ENCODE results near the gene C2orf74. TPM values are rescaled to one million over a fixed set of nuclear protein-coding genes. Genes with fewer than 3 reads are reported as not detected.

Gene C2orf74
- total RNA-seq, 1 donor = 8.0 TPM

GRCh38 chr2:61167579-61167978 is 5.6 kb downstream of the C2orf74 start:
- no peak for DNase-seq (ENCODE audit: low read depth)
- H3K4me3 ChIP-seq (ENCODE audit: low read depth, low read length) = no peak overlapping the region
- TF ChIP-seq CTCF (IDR thresholded peaks at IDR 0.05; ENCODE audit: insufficient read depth, low read length) = no peak

- DNase-seq (ENCODE audit: low read depth) = no peak
Observed at GRCh38 chr2:61172671-61173070, 10.7 kb downstream of the C2orf74 start.

GRCh38 chr2:61173116-61173515 is 11.1 kb downstream of the C2orf74 start:
- no peak for TF ChIP-seq CTCF (IDR thresholded peaks at IDR 0.05; ENCODE audit: insufficient read depth, low read length)
- no peak for DNase-seq (ENCODE audit: low read depth)
- no peak overlapping the region for H3K4me3 ChIP-seq (ENCODE audit: low read depth, low read length)

More at GRCh38 chr2:61172671-61173070, 10.7 kb downstream of the C2orf74 start:
- H3K4me3 ChIP-seq (ENCODE audit: low read depth, low read length) = no peak overlapping the region
- no peak for TF ChIP-seq CTCF (IDR thresholded peaks at IDR 0.05; ENCODE audit: insufficient read depth, low read length)

GRCh38 chr2:61175036-61175435 is 13.0 kb downstream of the C2orf74 start:
- no peak for TF ChIP-seq CTCF (IDR thresholded peaks at IDR 0.05; ENCODE audit: insufficient read depth, low read length)
- H3K4me3 ChIP-seq (ENCODE audit: low read depth, low read length) = no peak overlapping the region
- DNase-seq (ENCODE audit: low read depth) = no peak

- peak overlapping the region; percentile 82 for H3K4me3 ChIP-seq (ENCODE audit: low read depth, low read length)
- no peak for TF ChIP-seq CTCF (IDR thresholded peaks at IDR 0.05; ENCODE audit: insufficient read depth, low read length)
- peak; percentile 89 for DNase-seq (ENCODE audit: low read depth)
Observed at GRCh38 chr2:61176755-61177726, 15.1 kb downstream of the C2orf74 start.

- peak; percentile 27 for DNase-seq (ENCODE audit: low read depth)
- H3K4me3 ChIP-seq (ENCODE audit: low read depth, low read length) = peak overlapping the region; percentile 74
- TF ChIP-seq CTCF (IDR thresholded peaks at IDR 0.05; ENCODE audit: insufficient read depth, low read length) = no peak
Observed at GRCh38 chr2:61177727-61178549, 15.9 kb downstream of the C2orf74 start.
